ENCODE results near the gene DDA1. TPM values are rescaled to one million over a fixed set of nuclear protein-coding genes. Genes with fewer than 3 reads are reported as not detected.

The DDA1 gene
- total and polyA plus RNA-seq, 10 of the 15 experiments (the other 5 are each of a cell fraction or from before 2014, with no cell fraction given), result 0.76 to 71.0 (median 39.4) TPM

- TF ChIP-seq E4F1 (IDR thresholded peaks at IDR 0.05; ENCODE audit: borderline replicate concordance, partially characterized antibody), result no peak
- no peak for TF ChIP-seq NRF1 (conservative IDR thresholded peaks at IDR 0.05; ENCODE audit: low read depth, low read length)
- TF ChIP-seq ZBTB4 (CRISPR knock-in tag; IDR thresholded peaks at IDR 0.05), result no peak
- TF ChIP-seq, protein P1, sequence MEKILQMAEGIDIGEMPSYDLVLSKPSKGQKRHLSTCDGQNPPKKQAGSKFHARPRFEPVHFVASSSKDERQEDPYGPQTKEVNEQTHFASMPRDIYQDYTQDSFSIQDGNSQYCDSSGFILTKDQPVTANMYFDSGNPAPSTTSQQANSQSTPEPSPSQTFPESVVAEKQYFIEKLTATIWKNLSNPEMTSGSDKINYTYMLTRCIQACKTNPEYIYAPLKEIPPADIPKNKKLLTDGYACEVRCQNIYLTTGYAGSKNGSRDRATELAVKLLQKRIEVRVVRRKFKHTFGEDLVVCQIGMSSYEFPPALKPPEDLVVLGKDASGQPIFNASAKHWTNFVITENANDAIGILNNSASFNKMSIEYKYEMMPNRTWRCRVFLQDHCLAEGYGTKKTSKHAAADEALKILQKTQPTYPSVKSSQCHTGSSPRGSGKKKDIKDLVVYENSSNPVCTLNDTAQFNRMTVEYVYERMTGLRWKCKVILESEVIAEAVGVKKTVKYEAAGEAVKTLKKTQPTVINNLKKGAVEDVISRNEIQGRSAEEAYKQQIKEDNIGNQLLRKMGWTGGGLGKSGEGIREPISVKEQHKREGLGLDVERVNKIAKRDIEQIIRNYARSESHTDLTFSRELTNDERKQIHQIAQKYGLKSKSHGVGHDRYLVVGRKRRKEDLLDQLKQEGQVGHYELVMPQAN (conservative IDR thresholded peaks at IDR 0.05), result 0 out of 2 replicates have a peak, but pooled peaks have one; percentile 14
- TF ChIP-seq SRF (IDR thresholded peaks at IDR 0.05; ENCODE audit: low read depth in 2 of 2, low read length in 2 of 2), result no peak
- TF ChIP-seq POLR2AphosphoS2 (IDR thresholded peaks at IDR 0.05; ENCODE audit: low read depth, low read length), result no peak
- TF ChIP-seq, protein P2, sequence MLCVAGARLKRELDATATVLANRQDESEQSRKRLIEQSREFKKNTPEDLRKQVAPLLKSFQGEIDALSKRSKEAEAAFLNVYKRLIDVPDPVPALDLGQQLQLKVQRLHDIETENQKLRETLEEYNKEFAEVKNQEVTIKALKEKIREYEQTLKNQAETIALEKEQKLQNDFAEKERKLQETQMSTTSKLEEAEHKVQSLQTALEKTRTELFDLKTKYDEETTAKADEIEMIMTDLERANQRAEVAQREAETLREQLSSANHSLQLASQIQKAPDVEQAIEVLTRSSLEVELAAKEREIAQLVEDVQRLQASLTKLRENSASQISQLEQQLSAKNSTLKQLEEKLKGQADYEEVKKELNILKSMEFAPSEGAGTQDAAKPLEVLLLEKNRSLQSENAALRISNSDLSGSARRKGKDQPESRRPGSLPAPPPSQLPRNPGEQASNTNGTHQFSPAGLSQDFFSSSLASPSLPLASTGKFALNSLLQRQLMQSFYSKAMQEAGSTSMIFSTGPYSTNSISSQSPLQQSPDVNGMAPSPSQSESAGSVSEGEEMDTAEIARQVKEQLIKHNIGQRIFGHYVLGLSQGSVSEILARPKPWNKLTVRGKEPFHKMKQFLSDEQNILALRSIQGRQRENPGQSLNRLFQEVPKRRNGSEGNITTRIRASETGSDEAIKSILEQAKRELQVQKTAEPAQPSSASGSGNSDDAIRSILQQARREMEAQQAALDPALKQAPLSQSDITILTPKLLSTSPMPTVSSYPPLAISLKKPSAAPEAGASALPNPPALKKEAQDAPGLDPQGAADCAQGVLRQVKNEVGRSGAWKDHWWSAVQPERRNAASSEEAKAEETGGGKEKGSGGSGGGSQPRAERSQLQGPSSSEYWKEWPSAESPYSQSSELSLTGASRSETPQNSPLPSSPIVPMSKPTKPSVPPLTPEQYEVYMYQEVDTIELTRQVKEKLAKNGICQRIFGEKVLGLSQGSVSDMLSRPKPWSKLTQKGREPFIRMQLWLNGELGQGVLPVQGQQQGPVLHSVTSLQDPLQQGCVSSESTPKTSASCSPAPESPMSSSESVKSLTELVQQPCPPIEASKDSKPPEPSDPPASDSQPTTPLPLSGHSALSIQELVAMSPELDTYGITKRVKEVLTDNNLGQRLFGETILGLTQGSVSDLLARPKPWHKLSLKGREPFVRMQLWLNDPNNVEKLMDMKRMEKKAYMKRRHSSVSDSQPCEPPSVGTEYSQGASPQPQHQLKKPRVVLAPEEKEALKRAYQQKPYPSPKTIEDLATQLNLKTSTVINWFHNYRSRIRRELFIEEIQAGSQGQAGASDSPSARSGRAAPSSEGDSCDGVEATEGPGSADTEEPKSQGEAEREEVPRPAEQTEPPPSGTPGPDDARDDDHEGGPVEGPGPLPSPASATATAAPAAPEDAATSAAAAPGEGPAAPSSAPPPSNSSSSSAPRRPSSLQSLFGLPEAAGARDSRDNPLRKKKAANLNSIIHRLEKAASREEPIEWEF (IDR thresholded peaks at IDR 0.05; ENCODE audit: insufficient replicate concordance, low read depth, low read length), result no peak
- TF ChIP-seq, protein P3, sequence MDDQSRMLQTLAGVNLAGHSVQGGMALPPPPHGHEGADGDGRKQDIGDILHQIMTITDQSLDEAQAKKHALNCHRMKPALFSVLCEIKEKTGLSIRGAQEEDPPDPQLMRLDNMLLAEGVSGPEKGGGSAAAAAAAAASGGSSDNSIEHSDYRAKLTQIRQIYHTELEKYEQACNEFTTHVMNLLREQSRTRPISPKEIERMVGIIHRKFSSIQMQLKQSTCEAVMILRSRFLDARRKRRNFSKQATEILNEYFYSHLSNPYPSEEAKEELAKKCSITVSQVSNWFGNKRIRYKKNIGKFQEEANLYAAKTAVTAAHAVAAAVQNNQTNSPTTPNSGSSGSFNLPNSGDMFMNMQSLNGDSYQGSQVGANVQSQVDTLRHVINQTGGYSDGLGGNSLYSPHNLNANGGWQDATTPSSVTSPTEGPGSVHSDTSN (IDR thresholded peaks at IDR 0.05; ENCODE audit: insufficient replicate concordance, low read depth, low read length), result no peak
- TF ChIP-seq TCF12 (IDR thresholded peaks at IDR 0.05; ENCODE audit: low read depth, low read length), result 0 out of 2 replicates have a peak, but pooled peaks have one; percentile 9
- no peak for TF ChIP-seq LARP7 (IDR thresholded peaks at IDR 0.05)
- no peak for TF ChIP-seq SP1 (IDR thresholded peaks at IDR 0.05; ENCODE audit: low read depth, low read length)
- TF ChIP-seq, protein P4, sequence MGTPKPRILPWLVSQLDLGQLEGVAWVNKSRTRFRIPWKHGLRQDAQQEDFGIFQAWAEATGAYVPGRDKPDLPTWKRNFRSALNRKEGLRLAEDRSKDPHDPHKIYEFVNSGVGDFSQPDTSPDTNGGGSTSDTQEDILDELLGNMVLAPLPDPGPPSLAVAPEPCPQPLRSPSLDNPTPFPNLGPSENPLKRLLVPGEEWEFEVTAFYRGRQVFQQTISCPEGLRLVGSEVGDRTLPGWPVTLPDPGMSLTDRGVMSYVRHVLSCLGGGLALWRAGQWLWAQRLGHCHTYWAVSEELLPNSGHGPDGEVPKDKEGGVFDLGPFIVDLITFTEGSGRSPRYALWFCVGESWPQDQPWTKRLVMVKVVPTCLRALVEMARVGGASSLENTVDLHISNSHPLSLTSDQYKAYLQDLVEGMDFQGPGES (IDR thresholded peaks at IDR 0.05), result no peak
These were observed 24.4 kb downstream of the DDA1 start (continued) for GRCh38 chr19:17333611-17334413.

Data from GM12878 (cell line).